Ovary (tissue), 3 donors: ENCODE results near the gene C1QTNF6.

Experiments
- EP300 ChIP-seq: sonication (generic); formaldehyde crosslinking; IDR thresholded peaks from one replicate; pipeline ENCODE4 v1.6.1; 2017; ENCODE audit warnings: antibody characterized with exemption
- POLR2A ChIP-seq: fragments of 450-650 bp; IDR thresholded peaks from one replicate; pipeline ENCODE4 v1.6.1; 2017; ENCODE audit warnings: antibody characterized with exemption, mild to moderate bottlenecking, moderate library complexity
- TF ChIP-seq, protein P1 (sequence below), 3 donors: fragments of 450-650 bp in 2 of 3; fragments of 200-600 bp in 1 of 3; IDR thresholded peaks; one replicate each; pipeline versions ENCODE4 v1.5.1 to v1.8.0; 2016 to 2022; ENCODE audit warnings: antibody characterized with exemption in 3 of 3, mild to moderate bottlenecking in 1 of 3
- donor health status: DM: no; HTN: no; CAD: no.

DNA sequence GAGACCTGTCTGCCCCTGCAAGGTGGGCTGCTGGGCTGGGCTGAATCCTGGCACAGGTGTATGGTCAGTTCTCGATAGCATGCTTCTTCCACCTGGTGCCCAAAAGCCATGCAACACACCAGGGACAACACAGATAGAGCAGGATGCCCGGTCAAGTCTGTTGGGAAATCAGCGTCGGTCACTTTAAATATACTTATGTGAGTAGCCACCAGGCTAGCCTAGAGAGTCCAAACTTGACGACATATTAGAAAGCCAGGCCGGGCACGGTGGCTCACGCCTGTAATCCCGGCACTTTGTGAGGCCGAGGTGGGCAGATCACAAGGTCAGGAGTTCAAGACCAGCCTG, 8.9 kb downstream of the C1QTNF6 start:
- TF ChIP-seq, protein P1, sequence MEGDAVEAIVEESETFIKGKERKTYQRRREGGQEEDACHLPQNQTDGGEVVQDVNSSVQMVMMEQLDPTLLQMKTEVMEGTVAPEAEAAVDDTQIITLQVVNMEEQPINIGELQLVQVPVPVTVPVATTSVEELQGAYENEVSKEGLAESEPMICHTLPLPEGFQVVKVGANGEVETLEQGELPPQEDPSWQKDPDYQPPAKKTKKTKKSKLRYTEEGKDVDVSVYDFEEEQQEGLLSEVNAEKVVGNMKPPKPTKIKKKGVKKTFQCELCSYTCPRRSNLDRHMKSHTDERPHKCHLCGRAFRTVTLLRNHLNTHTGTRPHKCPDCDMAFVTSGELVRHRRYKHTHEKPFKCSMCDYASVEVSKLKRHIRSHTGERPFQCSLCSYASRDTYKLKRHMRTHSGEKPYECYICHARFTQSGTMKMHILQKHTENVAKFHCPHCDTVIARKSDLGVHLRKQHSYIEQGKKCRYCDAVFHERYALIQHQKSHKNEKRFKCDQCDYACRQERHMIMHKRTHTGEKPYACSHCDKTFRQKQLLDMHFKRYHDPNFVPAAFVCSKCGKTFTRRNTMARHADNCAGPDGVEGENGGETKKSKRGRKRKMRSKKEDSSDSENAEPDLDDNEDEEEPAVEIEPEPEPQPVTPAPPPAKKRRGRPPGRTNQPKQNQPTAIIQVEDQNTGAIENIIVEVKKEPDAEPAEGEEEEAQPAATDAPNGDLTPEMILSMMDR (IDR thresholded peaks at IDR 0.05) = no peak
- TF ChIP-seq POLR2A (no peak), EP300 (no peak)
